ENCODE measurements around the gene FAM180B.

- TF ChIP-seq REST (tag by site-specific recombination; IDR thresholded peaks at IDR 0.05) = no peak
- no peak for TF ChIP-seq CTCF (tag by site-specific recombination; IDR thresholded peaks at IDR 0.05)
- TF ChIP-seq ZNF558 (tag by site-specific recombination; IDR thresholded peaks at IDR 0.05) = no peak
- no peak for TF ChIP-seq KLF7 (tag by site-specific recombination; IDR thresholded peaks at IDR 0.05; ENCODE audit: borderline replicate concordance)
- TF ChIP-seq ZNF398 (tag by site-specific recombination; IDR thresholded peaks at IDR 0.05) = no peak
- no peak for TF ChIP-seq ZNF473 (tag by site-specific recombination; IDR thresholded peaks at IDR 0.05)
- no peak for TF ChIP-seq ZNF521 (tag by site-specific recombination; IDR thresholded peaks at IDR 0.05)
- TF ChIP-seq ZBTB44 (tag by site-specific recombination; IDR thresholded peaks at IDR 0.05) = no peak
- TF ChIP-seq MEIS1 (CRISPR knock-in tag; IDR thresholded peaks at IDR 0.05; ENCODE audit: borderline replicate concordance) = no peak
- no peak for TF ChIP-seq SP2 (tag by site-specific recombination; IDR thresholded peaks at IDR 0.05)
- no peak for TF ChIP-seq ZNF623 (tag by site-specific recombination; IDR thresholded peaks at IDR 0.05)
- TF ChIP-seq ZNF513 (tag by site-specific recombination; IDR thresholded peaks at IDR 0.05) = no peak
These were observed 30.9 kb downstream of the FAM180B start for GRCh38 chr11:47617417-47617809.

Data from HEK293 (cell line).